NOMO-1 (cell line): ENCODE measurements around the gene PTPN18.
A peak's percentile ranks its signal among the peaks of the same experiment; 100 is the strongest.
"Not testable (repeated sequence)": the region's sequence is repeated elsewhere in the genome, so short reads cannot be mapped to it uniquely, and the experiment has no call there.

Experiments
- DNase-seq, 2 experiments: peaks; one replicate each; lab custom pipeline; 2025; ENCODE audit not compliant: unreplicated experiment in 2 of 2; lab: John Stamatoyannopoulos, UW

PTPN18 gene

GRCh38 chr2:130355578-130356431 is at the start of gene PTPN18:
TSS of gene PTPN18 (plus strand) at chr2:130356056. CDS start at chr2:130356108, 52 bp downstream.
- DNase-seq = peak; percentile 52 to 64

GRCh38 chr2:130307850-130308249 is 48.0 kb upstream of the PTPN18 start:
- no peak for DNase-seq

- DNase-seq = no peak
Observed at GRCh38 chr2:130310881-130311280, 45.0 kb upstream of the PTPN18 start.

GRCh38 chr2:130313812-130314334 is 42.0 kb upstream of the PTPN18 start:
- DNase-seq = no peak

GRCh38 chr2:130314377-130314776 is 41.5 kb upstream of the PTPN18 start:
- no peak for DNase-seq

- DNase-seq = no peak
Observed at GRCh38 chr2:130316596-130316995, 39.3 kb upstream of the PTPN18 start.

GRCh38 chr2:130318906-130319305 is 37.0 kb upstream of the PTPN18 start:
- DNase-seq = no peak

- DNase-seq = no peak
Observed at GRCh38 chr2:130319536-130319935, 36.3 kb upstream of the PTPN18 start.

- no peak for DNase-seq
Observed at GRCh38 chr2:130327703-130328527, 27.9 kb upstream of the PTPN18 start.

- DNase-seq = no peak
Observed at GRCh38 chr2:130328710-130329109, 27.1 kb upstream of the PTPN18 start.

GRCh38 chr2:130332271-130333073 is 23.4 kb upstream of the PTPN18 start:
- peak; percentile 31 to 51 for DNase-seq

- DNase-seq = not testable (repeated sequence)
Observed at GRCh38 chr2:130333253-130333652, 22.6 kb upstream of the PTPN18 start.

- no peak for DNase-seq
Observed at GRCh38 chr2:130334026-130334425, 21.8 kb upstream of the PTPN18 start.

GRCh38 chr2:130335226-130335625 is 20.6 kb upstream of the PTPN18 start:
- no peak for DNase-seq

GRCh38 chr2:130336150-130336876 is 19.5 kb upstream of the PTPN18 start:
- DNase-seq = no peak

- no peak for DNase-seq
Observed at GRCh38 chr2:130336877-130337734, 18.8 kb upstream of the PTPN18 start.

GRCh38 chr2:130337735-130338325 is 18.0 kb upstream of the PTPN18 start:
- no peak for DNase-seq

GRCh38 chr2:130338793-130339345 is 17.0 kb upstream of the PTPN18 start:
- no peak for DNase-seq
